ENCODE data around the gene CAMK2B.

Gene CAMK2B

GRCh38 chr7:44334734-44335097 is 9.3 kb upstream of the CAMK2B start:
- no peak for TF ChIP-seq TCF12 (IDR thresholded peaks at IDR 0.05; ENCODE audit: low read depth)
- TF ChIP-seq YY1 (IDR thresholded peaks at IDR 0.05; ENCODE audit: low read depth), result no peak
- TF ChIP-seq ZBTB7A (IDR thresholded peaks at IDR 0.05; ENCODE audit: low read depth), result no peak
- no peak for TF ChIP-seq EGR1 (IDR thresholded peaks at IDR 0.05)

- TF ChIP-seq REST (IDR thresholded peaks at IDR 0.05; ENCODE audit: low read depth) (no peak), EGR1 (IDR thresholded peaks at IDR 0.05) (no peak), CEBPB (IDR thresholded peaks at IDR 0.05) (no peak), RAD21 (IDR thresholded peaks at IDR 0.05; ENCODE audit: low read depth) (no peak), USF1 (IDR thresholded peaks at IDR 0.05) (no peak), TAF1 (IDR thresholded peaks at IDR 0.05; ENCODE audit: low read depth) (no peak), EP300 (IDR thresholded peaks at IDR 0.05; ENCODE audit: borderline replicate concordance) (no peak), YY1 (IDR thresholded peaks at IDR 0.05; ENCODE audit: low read depth) (no peak), ZBTB7A (IDR thresholded peaks at IDR 0.05; ENCODE audit: low read depth) (no peak), CREB1 (IDR thresholded peaks at IDR 0.05; ENCODE audit: low read depth) (no peak)
- TF ChIP-seq, protein P1, sequence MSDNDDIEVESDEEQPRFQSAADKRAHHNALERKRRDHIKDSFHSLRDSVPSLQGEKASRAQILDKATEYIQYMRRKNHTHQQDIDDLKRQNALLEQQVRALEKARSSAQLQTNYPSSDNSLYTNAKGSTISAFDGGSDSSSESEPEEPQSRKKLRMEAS (IDR thresholded peaks at IDR 0.05), result no peak
Observed at GRCh38 chr7:44333911-44334733, 8.7 kb upstream of the CAMK2B start.

DNA sequence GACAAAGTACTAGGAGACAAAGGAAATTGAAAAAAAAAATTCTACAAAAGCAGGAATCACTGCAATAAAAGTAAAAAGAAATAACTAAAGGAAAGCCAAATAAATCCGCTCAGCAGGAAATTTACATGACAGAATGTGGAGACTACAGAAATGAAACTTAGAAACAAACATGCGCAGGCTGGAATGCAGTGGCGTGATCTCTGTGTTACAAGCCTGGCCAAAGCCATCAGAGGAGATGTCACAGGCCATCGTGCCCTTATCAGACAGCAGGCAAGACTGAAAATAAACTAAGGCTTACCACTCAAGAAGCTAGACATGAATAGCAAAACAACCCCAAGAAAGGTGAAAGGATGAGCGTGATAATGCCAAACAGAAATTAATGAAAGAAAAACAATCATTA is 6.3 kb upstream of the CAMK2B start:
- TF ChIP-seq NFIC (IDR thresholded peaks at IDR 0.05) (no peak), TEAD4 (IDR thresholded peaks at IDR 0.05) (no peak), REST (IDR thresholded peaks at IDR 0.05; ENCODE audit: low read depth) (no peak), CREB1 (IDR thresholded peaks at IDR 0.05; ENCODE audit: low read depth) (no peak), TCF12 (IDR thresholded peaks at IDR 0.05; ENCODE audit: low read depth) (no peak), EP300 (IDR thresholded peaks at IDR 0.05; ENCODE audit: borderline replicate concordance) (no peak), ZBTB7A (IDR thresholded peaks at IDR 0.05; ENCODE audit: low read depth) (no peak), RAD21 (IDR thresholded peaks at IDR 0.05; ENCODE audit: low read depth) (no peak), FOXM1 (IDR thresholded peaks at IDR 0.05; ENCODE audit: borderline replicate concordance, low read depth) (no peak), YY1 (IDR thresholded peaks at IDR 0.05; ENCODE audit: low read depth) (no peak), EGR1 (IDR thresholded peaks at IDR 0.05) (no peak), USF1 (IDR thresholded peaks at IDR 0.05) (no peak), TAF1 (IDR thresholded peaks at IDR 0.05; ENCODE audit: low read depth) (no peak)
- TF ChIP-seq, protein P1 (IDR thresholded peaks at IDR 0.05), result no peak

DNA sequence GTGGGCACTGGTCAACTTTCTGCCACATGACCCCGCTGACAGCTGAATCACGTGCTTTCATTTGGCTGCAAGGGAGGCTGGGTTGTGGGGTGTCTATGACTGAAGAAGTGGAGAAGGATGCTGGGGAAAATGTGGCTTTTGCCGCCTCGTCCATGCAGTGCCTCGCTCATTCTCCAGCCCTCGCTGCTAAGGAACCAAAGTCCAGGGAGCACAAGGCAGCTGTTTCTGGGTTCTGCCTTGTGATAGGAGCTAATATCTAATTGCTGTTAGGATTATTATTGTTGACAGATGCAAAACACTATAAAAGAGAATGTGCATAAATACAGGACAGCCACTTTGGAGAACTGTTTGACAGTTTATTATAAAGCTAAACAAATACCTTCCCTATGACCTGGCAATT is 4.9 kb upstream of the CAMK2B start:
- TF ChIP-seq REST (IDR thresholded peaks at IDR 0.05; ENCODE audit: low read depth), result no peak
- TF ChIP-seq FOXM1 (IDR thresholded peaks at IDR 0.05; ENCODE audit: borderline replicate concordance, low read depth), result no peak
- no peak for TF ChIP-seq TEAD4 (IDR thresholded peaks at IDR 0.05)
- no peak for TF ChIP-seq TCF12 (IDR thresholded peaks at IDR 0.05; ENCODE audit: low read depth)
- TF ChIP-seq EP300 (IDR thresholded peaks at IDR 0.05; ENCODE audit: borderline replicate concordance), result no peak
- TF ChIP-seq CEBPB (IDR thresholded peaks at IDR 0.05), result no peak
- no peak for TF ChIP-seq YY1 (IDR thresholded peaks at IDR 0.05; ENCODE audit: low read depth)
- TF ChIP-seq USF1 (IDR thresholded peaks at IDR 0.05), result no peak
- TF ChIP-seq TAF1 (IDR thresholded peaks at IDR 0.05; ENCODE audit: low read depth), result no peak
- TF ChIP-seq NFIC (IDR thresholded peaks at IDR 0.05), result no peak
- no peak for TF ChIP-seq ZBTB7A (IDR thresholded peaks at IDR 0.05; ENCODE audit: low read depth)
- no peak for TF ChIP-seq CREB1 (IDR thresholded peaks at IDR 0.05; ENCODE audit: low read depth)
- no peak for TF ChIP-seq RAD21 (IDR thresholded peaks at IDR 0.05; ENCODE audit: low read depth)
- TF ChIP-seq EGR1 (IDR thresholded peaks at IDR 0.05), result no peak
- TF ChIP-seq, protein P1 (IDR thresholded peaks at IDR 0.05), result no peak
